HG03457 (cell line): Measurements from ENCODE around the gene CCDC33.

Experiments used
- ATAC-seq: cut with Tn5 transposase; IDR thresholded peaks from one replicate; pipeline ENCODE4 v1.9.1; 2021; ENCODE audit warnings: moderate number of reproducible peaks; ENCODE audit not compliant: unreplicated experiment

CCDC33 gene

DNA sequence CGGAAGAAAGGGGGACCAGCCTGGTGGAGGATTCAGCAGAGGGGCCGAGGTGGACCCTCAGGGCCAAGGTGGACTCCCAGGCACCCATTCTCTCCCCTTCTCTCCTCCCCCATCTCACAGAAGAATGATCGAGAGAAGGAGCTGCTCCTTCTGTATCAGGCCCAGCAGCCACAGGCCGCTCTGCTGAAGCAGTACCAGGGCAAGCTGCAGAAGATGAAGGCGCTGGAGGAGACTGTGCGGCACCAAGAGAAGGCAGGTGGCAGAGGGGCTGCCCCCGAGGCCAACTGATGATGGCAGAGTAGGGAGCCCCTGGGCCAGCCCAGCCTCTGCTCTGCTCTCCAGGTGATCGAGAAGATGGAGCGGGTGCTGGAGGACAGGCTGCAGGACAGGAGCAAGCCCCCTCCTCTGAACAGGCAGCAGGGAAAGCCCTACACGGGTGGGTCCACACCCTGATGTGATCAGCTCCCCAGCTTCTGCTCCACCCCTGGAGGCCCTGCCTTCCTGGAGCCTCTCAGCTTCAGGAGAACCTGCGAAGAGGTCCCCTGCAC lies 94.8 kb downstream of the CCDC33 start:
- no peak for ATAC-seq

DNA sequence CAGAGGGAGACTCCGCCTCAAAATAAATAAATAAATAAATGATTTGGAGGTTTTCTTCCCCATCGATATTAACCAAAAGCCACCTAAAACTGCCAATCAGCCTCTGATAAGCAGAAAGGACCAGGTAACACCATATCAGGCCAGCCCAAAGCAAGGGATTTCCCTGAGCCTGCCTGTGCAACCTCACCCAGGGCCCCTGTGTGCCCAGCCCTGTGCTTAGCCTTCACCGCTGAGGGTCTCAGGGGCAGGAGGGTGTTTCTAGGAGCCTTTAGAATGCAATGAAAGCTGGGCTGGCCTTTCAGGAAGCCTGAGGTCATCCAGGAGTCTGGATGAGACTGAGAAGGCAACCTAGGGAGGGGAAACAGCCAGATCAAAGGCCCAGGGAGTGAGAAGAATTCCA lies 95.9 kb downstream of the CCDC33 start:
- ATAC-seq, result no peak

DNA sequence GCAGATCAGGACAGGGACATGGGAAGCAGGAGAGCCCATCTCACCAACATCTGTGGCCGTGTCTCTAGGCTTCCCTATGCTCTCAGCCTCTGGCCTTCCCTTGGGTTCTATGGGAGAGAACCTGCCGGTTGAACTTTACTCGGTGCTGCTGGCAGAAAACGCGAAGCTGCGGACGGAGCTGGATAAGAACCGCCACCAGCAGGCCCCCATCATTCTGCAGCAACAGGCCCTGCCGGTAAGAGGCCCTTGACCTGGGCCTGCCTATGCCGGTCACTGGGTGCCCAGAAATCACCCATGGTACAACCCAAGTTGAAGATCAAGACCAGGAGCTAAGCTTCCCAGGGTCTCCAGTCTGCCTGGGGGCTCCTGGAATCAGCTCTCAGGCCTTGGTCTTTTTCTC lies 96.5 kb downstream of the CCDC33 start:
- no peak for ATAC-seq

DNA sequence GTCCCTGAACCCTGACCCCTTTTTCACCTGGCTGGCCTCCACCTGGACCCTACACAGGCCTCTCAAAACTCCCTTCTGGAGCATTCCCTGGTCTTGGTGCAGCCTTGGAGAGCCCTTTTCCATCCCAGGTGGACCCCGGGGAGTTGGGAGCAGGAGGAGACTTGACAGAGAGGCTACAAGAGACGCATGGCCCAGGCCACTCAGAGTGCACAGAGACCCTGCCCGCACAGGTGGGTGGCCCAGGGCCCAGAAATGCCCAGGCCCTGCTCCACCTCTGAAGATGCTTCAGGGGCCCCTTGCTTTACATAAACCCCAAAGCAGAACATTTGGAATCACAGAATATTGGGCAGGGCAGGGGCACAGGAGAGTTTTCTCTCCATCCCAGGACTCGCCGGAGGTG lies 97.0 kb downstream of the CCDC33 start:
- ATAC-seq, result no peak

DNA sequence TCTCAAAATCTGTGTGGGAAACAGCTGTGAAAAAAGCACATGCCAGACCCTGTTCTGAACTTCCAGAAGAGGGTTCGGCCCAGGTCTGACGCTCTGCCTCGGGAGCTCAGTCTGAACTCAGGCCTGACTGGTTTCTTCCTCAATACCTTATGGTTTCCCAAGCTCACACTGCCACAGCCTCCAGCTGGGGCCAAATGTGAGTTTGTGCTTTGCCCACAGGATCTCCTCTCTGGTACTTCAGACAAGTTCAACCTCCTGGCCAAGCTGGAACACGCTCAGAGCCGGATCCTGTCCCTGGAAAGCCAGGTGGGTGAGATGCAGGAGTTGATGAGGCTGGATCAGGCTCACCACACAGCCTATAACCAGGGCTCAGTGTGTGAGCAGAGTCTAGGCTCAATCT lies 97.5 kb downstream of the CCDC33 start:
- ATAC-seq, result no peak

DNA sequence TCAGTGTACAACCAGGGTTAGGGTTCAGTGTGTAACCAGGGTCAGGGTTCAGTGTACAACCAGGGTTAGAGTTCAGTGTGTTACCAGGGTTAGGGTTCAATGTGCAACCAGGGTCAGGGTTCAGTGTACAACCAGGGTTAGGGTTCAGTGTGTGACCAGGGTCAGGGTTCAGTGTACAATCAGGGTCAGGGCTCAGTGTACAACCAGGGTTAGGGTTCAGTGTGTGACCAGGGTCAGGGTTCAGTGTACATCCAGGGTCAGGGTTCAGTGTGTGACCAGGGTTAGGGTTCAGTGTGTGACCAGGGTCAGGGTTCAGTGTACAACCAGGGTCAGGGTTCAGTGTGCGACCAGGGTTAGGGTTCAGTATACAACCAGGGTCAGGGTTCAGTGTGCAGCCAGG lies 98.0 kb downstream of the CCDC33 start:
- no peak for ATAC-seq

DNA sequence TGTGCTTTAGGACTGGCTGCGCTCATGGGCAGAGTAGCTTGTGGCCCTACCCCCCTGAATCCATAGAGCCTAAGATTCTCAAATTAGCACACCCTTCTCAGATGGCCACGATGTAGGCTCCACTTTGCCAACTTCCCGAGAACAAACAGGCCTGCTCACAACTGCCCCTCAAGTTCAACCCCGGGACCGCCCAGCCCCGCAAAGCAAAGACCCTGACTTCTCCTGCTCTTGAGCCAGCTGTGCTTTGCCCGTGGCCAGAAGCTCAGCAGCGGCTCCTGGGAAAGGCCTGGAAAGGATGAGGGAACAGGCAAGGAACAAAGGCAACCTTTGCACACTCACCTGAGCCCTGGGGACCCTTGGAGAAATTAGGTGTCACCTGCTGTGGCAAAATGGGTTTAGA lies 99.3 kb downstream of the CCDC33 start:
- no peak for ATAC-seq

DNA sequence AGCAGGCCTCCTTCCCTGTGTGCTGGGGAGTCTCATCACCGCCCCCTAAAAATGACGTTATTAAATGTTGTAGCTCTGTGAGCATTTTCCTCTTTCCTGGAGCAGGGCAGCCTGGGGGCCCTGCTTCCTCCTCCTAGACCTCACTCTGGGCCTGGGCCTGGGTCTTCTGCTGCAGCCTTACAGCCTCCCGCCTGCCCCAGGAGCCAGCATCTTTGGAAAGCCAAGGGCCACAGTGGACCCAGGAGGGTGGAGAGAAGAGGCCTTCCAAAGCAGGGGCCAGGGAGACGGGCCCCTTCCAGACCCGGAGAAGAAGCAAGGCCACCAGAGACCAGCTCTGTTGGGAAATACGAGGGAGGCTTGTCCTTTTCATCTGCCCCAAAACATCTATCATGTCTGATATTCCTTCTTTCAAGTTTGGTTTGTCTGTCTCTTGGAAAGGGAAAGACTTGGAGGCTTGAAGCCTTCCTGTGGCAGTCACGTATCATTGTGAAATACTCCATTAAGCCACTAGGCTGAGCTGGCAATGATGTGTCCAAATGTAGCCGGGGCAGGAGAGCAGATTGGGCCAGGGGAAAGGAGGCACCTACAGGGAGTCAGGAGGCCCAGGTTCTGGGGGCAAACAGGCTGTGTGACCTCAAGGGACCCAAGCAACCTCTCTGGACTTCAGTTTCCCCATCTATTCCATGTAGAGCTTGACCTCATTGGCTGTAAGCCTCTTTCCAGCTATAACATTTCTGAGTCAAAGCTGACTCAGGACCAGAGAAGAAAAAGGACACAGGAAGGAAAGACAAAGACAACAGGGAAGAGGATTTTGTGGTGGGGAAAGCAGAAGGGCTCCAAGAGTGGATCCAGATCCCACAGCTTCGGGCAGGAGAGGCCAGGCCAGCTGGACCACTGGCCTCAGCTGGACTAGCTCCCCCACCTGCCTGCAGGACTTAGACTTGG lies 100.2 kb downstream of the CCDC33 start:
- no peak for ATAC-seq

DNA sequence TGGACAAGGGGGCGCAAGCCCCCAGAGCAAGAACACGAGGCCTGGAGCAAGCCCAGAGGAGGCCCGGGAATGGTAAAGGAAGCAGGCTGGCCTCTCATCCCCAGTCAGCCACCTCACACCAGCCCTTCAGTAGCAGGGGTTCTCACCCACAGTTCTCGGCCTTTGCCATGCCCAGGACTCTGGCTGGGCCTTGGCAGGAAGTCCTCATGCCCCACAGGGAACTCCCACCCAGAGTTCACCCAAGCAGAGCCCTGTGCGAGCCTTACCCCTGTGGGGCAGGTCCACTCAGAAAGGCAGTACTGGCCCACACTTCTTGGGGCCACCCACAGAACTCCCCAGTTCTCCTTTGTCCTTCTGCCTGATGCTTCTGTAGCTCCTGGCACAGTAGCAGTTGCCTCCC lies 101.0 kb downstream of the CCDC33 start:
- no peak for ATAC-seq

DNA sequence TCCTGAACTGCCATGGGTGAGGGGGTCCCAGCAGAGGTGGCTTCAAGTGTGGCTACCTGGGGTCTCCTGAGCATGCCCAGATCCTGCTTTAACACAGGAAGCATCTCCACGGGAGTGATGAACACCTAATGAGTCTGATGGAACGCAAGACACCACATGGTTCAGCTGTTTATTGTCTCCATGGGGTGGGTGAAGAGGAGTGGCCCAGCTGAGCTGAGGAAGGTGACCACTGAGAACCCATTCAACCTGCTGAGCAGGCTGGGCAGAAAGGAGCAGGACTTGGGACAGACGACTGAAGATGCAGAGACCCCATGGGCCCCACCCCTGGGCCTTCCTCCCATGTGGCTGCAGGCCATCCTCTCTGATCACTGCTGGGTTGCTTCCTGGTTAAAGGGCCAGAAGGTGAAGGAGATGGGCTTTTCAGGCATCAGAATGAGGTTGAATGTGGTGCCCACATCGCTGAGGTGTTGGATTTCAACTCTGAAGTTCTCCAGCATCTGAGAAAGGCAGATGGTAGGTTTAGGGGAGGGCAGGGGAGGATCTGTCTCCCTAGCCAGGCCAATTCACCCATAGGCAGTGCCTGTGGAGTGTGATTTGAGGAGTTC lies 101.6 kb downstream of the CCDC33 start:
- ATAC-seq, result no peak

DNA sequence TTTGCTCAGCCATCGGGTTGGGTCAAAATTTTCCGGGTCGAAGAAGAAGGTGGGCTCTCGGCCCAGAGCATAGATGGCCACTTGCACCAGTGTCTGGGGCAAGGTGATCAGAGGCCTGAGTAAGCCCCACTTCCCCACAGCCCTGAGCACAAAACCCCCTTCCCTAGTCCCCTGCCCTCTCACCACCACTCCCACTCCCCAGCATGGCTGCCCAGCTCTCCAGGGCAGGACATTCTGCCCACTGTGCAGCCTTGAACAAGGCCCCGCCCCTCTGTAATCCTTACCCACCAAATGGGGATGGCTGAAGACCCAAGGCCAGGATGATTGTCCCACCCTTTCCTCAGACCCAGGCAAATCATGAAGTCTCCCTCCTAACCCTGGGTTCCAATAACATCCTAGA lies 102.5 kb downstream of the CCDC33 start:
- no peak for ATAC-seq

DNA sequence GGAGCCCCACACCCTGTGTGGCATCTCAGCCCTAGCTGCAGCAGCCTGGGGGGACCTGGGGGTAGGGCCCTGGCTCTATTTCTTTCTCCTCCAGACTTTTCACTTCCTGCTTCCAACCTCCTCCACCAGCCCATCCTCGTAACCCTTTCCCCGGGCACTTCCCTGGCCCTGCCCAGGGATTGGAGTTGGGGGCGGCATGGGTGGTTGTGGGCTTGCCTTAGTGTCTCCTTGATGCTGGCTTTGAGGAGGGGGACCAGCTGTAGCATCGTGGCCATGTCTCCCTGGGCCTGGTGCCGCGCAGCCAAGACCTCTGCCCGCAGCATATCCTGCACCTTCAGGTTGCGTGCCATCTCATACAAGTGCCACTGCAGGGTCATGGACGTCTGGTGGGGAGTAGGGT lies 103.2 kb downstream of the CCDC33 start:
- no peak for ATAC-seq

DNA sequence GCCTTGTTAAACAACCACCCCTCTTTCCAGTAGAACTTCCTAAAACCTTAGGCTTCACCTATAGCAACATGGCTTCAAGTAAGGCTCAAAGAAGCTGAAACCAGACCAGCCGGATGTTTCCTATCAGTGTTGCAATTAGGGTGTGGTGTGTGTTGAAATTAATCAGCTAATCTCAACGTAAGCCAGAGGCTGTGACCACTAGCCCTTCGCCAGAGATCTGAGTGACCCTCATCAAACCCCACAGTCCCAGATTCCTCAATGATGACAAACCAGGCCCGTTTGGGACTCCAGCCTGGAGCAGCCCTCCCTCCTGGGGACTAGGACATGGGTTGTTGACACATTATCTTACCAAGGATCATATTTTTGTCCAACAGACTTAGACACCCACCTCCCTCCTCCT lies 104.0 kb downstream of the CCDC33 start:
- ATAC-seq, result no peak

DNA sequence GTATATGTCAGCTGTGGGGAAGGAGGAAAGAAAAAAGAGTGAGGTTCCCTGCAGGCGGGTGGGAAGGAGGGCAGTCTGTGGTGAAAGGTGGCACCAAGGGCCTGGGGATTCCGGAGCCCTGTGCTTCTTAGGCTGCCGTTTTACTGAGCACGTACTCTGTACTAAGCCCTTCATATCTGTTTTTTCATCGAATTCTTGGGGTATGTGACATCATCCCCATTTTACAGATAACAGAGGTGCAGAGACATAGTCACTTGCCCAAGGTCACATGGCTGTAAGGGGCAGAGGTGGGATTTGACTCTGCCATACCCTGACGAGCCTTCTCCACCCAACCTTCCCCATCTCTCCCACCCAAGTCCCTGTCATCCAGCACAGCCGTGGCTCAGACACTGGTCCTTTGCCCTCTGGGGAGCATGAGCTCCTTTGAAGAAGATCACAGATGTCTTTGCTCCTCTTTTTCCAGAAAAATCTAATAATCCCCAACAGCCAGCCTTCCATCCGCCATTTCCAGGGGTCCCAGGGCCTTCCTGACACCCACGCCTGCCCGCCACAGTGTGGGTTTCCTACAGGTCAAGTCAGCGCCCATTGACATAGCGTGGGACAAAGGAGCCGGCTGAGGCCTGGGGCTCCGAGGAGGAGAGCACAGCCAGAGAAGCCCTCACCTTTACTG lies 107.1 kb downstream of the CCDC33 start:
- no peak for ATAC-seq

DNA sequence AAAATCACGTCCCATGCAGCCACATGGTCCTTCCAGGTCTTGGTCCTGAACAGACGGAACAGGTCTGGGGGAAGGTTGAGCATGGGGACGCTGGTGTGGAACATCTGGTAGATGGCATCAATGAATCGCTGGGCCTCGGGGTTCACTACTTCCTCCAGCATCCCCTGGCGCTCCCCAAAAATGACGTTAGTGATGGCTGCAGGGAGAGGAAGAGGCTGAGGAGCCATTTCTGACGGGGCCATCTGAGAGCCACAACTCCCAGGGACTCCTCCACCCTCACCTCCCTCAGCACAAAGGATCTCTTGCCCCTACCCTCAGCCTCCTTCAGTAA lies 107.6 kb downstream of the CCDC33 start:
- no peak for ATAC-seq

DNA sequence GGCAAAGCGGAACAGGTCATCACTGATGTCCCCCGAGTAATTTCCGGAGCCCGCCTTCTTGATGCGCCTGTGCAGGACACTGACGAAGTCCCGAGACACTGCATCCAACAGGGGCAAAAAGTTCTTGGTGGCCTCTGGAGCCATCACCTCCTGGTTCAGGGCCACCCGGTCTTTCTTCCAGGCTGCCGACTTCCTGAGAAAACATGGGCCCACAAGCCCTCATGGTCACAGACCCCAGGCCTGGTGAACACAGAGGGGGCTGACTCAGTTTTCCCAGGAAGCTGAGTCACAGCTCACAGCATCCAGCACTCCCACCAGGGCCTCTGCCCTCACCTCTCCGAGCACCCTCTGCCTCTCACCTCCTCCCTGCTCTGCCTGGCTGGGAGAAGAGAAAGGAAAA lies 108.9 kb downstream of the CCDC33 start:
- no peak for ATAC-seq

DNA sequence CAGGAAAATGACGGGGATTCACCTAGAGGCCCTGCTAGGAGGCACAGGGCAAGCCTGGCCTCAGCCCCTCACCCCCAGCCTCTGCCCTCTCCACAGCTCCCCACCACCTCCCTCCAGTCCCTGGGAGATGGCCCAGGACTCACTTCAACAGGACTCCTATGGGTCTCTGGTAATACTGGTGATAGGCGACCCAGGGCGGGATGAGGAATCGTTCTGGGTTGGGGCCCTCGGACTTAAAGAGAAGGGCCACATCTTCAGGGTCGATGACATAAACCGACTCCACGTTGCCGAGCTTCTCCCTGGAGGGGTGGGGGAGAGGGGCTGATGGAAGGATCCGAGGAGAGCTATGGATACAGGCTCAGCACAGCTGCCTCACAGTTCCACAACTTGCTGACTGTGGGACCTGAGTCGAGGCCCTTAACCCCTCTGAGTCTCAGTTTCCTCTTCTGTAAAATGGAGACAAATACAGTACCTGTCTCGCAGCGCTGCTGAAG lies 111.7 kb downstream of the CCDC33 start:
- ATAC-seq, result no peak

DNA sequence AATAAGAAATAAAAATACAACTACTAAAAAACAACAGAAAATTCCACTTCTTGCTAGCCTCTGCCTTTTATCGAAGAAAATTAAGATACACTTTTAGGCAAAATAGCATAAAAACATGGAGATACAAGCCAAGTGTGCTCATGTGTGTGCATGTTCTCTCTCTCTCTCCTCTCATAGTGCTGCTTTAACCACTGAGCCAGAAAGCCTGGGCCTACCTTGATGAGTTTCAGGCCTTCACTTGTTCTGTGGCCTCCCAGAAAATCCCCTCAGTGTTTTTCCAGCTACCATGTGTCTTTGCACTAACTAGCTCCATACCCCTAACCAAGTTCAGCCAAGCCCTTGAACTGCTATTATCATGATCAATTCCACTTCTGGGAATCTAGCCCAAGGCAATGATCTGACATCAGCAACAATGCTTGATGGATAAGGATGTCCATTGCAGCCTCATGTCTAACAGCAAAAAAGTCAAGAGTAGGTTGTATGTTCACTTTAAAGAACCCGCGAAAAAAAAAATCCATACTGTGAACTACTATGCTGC lies 113.2 kb downstream of the CCDC33 start:
- no peak for ATAC-seq

DNA sequence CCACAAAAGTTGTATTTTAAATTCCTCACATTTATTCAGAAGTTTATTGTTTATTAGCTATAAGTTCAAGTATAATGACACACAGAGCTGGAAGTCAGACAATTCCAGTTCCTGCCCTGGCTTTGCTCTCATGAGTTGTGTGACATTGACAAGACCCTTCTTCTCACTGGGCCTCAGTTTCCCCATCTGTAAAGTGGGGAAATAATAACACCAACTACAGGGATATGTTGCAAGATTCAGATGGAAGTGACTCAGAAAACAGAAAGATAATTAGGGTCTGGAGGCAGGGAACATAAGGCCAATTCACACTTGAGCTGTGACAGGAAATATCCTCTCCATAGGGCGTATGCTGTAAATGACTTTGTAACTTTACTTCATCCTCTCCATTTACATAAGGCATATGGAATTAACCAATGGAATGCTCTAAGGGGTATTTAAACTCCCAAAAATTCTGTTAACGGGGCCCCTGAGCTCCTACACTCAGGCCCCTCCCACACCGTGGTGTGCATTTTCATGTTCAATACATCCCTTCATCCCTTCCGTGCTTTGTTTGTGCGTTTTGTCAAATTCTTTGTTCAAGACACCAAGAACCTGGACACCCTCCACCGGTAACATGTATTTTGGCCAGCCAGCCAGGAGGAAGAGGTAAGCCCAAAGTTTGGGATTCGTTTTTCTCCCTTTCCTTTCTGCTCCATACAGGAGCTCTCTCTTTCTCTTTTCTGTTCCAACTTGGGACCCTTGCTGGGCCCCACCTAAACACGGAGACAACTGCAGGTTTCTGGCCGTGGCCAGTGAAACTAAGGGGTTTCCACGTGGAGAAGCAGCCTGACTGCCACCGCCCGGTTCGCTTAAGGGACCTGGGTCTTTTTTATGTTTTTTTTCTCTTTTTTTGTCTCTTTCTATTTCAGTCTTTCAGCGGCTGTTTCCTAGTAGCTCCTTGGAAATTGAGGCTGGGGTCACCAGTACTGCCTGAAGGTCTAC lies 114.5 kb downstream of the CCDC33 start:
- no peak for ATAC-seq

DNA sequence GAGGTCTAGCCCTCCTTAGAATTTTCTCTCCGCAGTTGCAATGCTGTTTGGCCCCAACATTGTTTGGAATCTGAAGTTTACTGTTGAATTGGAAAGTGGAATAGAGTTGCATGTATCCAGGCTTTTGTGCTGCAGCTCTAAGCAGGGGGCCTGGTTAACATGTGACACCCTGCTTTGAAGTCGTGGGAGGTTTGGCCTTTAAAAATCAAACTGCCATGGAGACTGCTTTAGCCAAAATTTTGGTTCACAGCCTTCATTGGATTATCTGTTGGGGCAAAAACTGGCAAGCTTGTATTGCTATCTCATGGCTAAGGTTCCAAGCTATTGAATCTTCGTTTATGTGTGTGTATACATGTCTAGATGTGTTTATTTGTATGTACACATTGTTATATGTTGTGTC lies 115.5 kb downstream of the CCDC33 start:
- ATAC-seq, result no peak
